GM18507 (cell line): Measurements from ENCODE around the gene CRAMP1.

Experiments used
- DNase-seq: peaks from one replicate; pipeline ENCODE4 v3.0.0; 2011; ENCODE audit warnings: low read depth; ENCODE audit not compliant: insufficient read length; ENCODE audit errors: extremely low spot score
- FAIRE-seq: peaks from 2 replicates; lab custom pipeline; 2011; peaks lifted over from hg19 to GRCh38; lab: Jason Lieb, UNC

The CRAMP1 gene, protein sequence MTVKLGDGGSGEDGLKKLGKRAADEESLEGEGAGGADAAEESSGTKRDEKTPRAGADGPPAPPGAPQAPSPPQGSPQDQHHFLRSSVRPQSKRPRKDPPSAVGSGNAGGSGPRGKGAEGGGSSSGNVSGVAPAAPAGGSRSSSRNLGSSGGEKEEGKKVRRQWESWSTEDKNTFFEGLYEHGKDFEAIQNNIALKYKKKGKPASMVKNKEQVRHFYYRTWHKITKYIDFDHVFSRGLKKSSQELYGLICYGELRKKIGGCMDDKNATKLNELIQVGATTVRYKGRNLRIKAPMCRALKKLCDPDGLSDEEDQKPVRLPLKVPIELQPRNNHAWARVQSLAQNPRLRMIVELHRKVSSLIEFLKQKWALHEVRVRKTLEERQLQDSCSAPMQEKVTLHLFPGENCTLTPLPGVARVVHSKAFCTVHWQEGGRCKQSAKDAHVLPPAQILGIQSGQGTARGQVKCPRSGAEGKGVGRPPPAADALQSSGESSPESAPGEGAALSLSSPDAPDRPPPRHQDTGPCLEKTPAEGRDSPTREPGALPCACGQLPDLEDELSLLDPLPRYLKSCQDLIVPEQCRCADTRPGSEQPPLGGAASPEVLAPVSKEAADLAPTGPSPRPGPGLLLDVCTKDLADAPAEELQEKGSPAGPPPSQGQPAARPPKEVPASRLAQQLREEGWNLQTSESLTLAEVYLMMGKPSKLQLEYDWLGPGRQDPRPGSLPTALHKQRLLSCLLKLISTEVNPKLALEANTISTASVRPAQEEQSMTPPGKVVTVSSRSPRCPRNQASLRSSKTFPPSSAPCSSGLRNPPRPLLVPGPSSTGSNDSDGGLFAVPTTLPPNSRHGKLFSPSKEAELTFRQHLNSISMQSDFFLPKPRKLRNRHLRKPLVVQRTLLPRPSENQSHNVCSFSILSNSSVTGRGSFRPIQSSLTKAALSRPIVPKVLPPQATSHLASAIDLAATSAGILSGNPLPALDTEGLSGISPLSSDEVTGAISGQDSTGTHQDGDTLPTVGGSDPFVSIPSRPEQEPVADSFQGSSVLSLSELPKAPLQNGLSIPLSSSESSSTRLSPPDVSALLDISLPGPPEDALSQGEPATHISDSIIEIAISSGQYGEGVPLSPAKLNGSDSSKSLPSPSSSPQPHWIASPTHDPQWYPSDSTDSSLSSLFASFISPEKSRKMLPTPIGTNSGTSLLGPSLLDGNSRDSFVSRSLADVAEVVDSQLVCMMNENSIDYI (N-terminal part only)

DNA sequence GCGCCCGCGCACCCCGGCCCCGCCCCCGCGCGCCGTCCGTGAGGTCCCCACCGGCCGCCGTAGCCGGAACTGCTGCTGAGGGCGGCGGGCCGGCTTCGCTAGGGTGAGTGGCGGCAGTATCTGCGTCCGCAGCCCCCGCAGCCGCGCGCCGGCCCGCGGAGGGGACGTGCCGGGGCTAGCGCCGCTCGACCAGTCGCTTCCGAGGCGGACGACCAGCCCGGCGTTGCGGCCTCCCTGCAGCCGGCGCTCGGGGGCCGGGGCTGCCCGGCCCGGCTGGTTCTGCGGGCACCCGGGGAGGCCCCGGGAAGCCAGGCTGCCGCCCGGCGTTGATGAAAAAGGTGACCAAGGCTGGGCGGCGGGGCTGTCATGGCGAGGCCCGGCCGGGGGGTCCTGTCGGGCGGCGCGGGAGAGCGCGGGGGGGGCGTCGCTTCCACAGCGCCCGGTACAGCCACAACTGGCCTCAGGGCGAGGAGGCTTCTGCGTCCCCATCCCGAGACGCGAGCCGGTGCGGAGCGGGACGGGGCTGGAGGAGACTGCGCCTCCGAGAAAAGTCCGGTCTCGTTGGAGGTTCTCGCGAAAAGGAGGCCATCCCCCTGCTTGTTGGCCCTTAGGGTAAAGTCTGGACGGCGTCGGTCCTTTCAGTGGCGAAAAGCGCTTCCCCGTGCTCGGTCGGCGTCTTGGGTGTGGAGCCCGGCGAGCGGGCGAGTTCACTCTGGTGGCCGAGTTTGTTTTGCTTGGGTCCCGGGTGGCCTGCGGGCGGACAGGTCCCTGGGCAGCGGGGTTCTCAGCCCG is at the start of gene CRAMP1:
CRAMP1 (plus strand) TSS at position 41 of the 792 bp plus-strand sequence. CDS start 2,280 bp downstream, outside the sequence.
- DNase-seq (no peak), FAIRE-seq (no peak)

DNA sequence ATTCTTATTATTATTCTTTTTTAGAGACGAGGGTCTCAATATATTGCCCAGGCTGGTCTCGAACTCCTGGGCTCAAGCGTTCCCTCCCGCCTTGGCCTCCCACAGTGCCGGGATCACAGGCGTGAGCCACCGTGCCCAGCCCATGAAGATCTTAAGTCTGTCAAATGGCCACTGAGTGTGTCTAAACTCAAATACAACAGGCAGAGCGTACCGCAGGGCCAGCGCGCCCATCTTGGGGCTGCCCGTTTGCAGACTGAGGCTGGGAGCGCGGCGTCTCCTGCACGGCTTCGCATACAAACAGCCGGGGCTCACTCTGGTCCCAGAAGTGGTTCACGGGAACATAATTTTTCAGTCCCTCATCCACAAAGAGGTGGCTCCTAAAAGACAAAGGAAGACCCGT is 48.4 kb upstream of the CRAMP1 start:
- no peak for DNase-seq
- no peak for FAIRE-seq

DNA sequence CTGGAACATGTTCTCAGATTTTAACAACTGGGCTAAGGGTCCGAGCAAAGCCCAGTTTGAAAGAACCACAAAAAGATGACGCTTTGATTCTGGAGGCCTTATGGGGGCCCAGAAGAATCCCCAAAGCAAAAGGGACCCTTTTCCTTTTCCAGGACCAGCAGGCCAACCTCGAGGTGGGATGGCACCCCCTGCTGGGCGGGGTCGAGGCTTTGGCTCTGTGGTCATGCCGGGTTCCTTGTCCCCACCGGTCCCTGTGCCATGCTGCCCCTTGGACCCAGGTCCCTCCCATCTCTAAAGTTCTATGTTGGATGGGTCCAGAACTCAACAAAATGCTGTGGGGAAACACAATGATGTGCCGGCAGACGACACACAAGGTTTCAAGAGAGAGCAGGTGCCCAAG is 47.8 kb upstream of the CRAMP1 start:
- no peak for DNase-seq
- FAIRE-seq, result no peak

DNA sequence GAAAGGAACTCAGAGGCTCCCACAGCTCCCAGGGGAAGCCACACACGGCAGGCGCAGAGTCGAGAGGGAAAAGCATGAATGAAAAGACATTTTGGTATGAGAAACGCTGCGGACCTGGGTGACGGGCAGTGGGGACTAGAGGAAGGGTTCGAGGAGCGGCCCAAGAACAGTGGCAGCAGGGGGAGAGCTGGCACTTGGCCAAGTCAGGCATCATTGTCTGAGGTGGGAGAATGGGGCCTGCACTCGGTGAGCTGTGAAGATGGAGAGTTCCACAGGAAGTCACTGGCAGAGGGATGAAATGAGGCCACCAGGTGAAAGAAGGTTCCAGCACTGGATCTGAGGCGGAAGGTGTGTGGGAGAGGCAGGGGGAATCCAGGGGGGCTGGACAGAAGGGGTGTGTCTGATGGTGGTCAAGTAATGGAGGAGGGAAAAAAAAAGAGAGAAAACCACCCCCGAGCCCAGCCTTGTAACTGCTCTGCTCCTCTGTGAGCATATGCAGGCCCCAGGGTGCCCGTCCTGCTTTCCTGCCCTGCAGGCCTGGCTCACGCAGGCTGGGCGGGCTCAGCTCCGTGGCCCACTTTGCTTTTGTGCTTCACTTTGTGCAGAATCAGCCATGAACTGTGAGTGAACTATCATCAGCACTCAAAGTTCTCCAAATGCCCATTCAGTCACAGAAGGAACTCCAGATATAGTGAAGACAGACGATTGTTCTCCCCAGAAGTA is 46.9 kb upstream of the CRAMP1 start:
- no peak for FAIRE-seq

DNA sequence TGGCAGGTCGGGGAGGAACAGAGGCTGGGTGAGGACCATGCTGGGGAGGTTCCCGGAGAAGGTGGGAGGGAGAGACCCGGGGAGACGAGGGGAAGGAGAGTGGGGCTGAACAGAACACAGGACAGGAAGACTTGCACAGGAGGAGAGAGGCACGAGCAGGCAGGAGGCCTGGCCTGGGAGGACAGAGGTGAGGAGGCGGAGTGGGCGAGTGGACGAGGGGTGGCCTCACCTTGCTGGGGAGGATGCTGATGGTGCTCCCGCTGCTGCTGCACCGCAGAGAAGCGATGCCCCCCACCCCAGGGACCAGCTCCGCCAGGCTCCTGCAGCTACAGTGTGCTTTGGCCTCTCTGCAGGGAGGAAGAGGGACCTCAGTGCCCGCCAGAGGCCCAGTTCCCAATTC is 44.2 kb upstream of the CRAMP1 start:
- FAIRE-seq (no peak), DNase-seq (no peak)

More for the DNA sequence above, 46.9 kb upstream of the CRAMP1 start:
- no peak for DNase-seq

DNA sequence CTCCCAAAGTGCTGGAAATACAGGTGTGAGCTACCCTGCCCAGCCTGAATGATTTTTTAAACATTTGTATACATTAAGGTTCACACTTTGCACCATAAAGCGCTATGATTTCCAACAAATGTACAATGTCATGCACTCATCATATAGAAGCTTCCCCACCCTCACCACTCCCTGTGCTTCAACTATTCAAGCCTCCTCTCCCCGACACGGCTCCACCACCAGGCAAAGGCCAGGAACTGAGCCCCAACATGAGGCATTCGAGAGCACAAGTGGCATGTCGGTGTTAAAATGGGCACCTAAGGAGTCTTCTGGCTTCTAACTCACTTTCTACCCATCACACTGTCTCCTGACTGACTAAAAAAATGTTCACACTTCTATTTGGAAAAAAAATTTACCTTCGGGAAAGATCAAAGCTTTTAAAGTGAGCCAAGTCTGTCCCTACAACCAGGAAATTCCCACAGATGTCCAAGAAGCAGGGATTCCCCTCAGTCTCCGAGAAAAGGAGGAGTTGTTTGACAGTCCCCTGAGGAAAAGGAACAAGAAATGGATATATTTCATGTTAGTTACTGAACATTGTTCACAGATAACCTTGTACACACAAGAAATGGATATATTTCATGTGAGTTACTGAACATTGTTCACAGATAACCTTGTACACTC is 41.0 kb upstream of the CRAMP1 start:
- FAIRE-seq, result no peak
- DNase-seq, result no peak

DNA sequence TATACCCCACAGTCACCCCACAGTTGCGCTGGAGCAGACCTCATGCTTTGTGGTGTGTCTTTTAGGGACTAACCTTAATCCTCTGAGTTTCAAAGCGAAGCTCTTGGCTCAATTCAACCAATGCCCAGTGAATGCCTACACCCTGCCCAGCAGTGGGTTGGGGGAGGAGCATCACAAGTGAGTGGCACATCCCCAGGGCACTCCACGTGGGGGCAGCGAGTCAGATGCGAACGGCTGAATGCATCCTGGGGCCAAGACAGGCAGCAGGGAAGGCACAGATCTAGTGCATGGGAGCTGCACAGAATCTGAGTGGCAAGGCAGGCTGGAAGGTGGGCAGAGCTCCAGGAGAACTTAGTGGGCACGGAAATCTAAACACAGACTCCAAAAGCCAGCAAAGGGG is 39.5 kb upstream of the CRAMP1 start:
- DNase-seq, result no peak
- FAIRE-seq, result no peak

DNA sequence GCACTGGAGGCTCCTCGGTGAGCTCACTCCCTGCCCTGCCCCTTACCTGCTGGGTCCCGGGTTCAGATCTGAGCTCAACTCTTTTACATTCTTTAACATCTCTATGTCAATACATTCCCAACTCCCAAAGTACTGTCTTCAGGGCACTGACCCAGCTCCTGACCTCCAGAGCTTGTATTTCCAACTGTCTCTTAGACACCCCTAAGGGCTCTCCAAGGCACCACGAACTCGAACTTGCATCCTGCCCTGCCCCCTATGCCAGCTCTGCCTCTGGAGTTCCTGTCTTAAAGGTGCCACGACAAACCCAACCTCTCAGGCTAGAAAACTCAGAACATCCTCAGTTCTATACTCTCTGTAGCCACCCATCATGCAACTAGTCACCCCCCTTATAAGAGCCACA is 38.9 kb upstream of the CRAMP1 start:
- FAIRE-seq, result no peak

DNA sequence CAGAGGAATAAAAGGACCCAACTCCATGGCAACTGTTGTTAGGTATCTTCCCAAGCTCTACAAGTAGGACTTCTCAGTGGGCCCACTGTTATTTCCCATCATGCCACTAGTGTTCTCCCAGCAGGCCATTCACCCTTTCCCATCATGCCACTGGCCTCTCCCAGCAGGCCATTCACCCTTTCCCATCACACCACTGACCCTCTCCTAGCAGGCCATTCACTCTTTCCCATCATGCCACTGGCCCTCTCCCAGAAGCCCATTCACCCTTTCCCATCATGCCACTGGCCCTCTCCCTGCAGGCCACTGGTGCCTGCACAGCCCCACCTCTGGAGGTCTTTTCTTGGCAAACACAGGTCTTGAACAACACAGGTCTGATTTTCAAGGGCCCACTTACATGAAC is 36.6 kb upstream of the CRAMP1 start:
- FAIRE-seq (no peak), DNase-seq (no peak)

More for the DNA sequence above, 38.9 kb upstream of the CRAMP1 start:
- DNase-seq, result no peak

DNA sequence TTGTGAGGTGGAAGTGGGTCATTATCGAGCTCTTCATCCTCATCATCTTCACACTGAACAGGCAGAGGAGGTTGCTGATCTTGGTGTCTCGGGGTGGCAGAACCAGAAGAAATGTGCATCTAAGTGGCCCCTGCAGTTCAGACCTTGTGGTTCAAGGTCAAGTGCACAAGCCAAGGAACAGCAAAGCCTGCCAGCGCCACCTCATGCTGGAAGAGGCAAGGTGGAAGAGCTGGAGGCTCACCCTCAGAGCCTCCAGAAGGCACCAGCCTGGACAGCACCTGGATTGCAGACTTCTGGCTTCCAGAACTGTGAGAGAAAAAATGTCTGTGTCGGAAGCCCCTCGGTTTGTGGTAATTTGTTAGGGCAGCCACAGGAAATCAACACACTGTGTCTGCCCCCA is 32.9 kb upstream of the CRAMP1 start:
- no peak for FAIRE-seq
- DNase-seq, result no peak

DNA sequence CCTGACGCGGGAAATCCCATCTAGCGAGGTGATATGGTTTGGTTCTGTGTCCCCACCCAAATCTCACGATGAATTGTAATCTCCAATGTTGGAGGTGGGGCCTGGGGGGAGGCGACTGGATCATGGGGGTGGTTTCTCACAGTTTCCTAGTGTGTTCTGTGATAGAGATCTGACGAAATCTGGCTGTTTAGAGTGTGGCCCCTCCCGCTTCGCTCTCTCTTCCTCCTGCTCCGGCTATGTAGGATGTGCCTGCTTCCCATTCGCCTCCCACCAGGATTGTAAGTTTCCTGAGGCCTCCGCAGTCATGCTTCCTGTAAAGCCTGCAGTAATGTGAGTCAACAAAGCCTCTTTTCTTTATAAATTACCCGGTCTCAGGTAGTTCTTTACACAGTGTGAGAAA is 31.9 kb upstream of the CRAMP1 start:
- no peak for DNase-seq
- no peak for FAIRE-seq

DNA sequence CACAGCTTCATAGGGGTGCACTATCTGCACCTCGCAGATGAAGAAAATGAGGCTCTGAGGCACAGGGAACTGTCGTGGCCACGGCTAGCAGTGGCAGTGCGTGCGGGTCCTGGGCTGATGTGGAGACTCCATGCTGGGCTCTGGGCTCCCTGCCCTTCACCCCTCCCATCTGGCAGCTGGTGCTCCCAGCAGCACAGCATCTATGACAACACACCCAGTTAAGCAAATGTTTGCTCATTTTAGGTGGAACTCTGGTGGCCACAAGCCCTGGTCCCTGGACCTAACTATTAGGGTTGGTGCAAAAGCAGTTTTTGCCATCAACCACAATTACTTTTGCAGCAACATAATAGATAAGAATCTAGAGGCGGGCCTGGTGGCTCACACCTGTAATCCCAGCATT is 31.2 kb upstream of the CRAMP1 start:
- DNase-seq (no peak), FAIRE-seq (no peak)

DNA sequence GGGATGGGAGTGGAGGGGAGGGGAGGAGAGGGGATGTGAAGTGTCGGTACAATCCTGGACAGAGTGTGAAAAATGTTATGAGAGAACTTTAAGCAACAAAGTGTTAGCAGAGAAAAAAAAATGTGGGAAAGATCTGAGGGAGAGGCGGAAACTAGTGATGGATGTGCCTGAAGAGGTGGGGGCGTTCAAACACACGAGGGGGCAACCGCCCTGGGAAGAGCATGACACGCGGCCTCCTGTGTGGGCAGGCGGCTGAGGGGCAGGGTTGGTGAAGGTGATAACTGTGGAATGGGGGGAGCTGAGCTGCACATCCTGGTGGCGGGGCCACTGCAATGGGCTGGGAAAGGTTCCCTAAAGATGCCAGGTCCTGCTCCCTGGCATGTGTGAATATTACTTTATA is 30.4 kb upstream of the CRAMP1 start:
- no peak for FAIRE-seq
- DNase-seq, result no peak

DNA sequence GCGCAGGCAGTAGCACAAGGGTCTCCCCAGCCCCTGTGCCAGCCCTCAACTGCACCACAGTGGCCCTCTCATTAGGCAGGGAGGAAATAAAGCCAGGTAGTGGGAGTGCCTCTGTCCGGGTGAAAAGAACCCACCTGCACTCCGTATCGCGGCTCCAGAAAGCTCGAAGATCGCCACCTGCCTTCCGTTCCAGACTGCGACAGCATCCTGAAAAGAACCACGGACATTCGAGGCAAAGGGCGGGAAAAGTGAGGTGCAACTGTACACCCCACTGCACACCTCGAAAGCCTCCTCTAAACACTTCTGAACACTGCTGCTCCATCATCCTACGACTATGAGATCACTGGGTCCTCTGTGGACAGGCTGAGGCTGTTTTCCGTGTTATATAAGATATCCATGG is 29.0 kb upstream of the CRAMP1 start:
- FAIRE-seq (no peak), DNase-seq (no peak)

DNA sequence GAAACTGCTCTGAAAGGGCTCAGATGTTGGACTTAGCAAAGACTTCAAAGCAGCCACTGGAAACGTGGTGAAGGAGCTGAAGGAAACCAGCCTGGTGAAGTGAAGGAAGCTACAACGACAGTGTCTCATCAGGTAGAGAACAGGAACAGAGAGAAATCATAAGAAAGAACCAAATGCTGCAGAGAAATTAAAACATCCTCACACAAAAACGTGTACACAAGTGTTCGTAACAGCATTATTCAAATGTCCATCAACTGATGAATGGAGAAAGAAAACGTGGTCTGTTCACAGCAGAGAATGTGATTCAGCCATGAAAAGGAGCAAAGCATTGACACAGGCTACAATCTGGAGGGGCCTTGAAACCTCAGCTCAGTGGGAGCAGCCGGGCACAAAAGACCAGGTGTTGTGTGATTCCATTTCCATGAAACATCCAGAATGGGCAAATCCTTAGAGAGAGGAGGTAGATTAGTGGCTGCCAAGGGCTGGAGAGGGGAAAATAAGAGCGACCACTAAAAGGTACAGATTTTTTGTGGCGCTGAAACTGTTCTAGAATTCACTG is 27.2 kb upstream of the CRAMP1 start:
- FAIRE-seq (no peak), DNase-seq (no peak)

DNA sequence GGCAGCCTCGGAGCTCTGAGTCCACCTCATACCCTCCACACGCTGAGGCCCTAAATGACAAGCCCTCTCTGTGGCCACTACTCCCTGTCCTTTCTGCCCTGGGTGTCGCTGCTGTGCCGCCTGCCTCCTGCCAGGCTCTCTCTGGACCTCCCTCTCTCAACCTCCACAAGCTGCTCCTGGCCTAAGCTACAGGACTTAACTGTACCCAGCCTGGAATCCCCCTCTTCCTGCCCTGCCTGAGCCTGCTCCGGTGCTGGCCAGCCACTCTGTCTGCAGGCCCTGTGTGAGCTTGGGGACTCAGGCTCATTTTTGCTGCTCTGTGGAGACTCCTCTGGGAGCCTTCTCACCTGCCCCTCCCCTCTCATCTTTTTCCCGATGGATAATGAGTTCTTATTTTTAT is 21.8 kb upstream of the CRAMP1 start:
- no peak for FAIRE-seq
- DNase-seq, result no peak

DNA sequence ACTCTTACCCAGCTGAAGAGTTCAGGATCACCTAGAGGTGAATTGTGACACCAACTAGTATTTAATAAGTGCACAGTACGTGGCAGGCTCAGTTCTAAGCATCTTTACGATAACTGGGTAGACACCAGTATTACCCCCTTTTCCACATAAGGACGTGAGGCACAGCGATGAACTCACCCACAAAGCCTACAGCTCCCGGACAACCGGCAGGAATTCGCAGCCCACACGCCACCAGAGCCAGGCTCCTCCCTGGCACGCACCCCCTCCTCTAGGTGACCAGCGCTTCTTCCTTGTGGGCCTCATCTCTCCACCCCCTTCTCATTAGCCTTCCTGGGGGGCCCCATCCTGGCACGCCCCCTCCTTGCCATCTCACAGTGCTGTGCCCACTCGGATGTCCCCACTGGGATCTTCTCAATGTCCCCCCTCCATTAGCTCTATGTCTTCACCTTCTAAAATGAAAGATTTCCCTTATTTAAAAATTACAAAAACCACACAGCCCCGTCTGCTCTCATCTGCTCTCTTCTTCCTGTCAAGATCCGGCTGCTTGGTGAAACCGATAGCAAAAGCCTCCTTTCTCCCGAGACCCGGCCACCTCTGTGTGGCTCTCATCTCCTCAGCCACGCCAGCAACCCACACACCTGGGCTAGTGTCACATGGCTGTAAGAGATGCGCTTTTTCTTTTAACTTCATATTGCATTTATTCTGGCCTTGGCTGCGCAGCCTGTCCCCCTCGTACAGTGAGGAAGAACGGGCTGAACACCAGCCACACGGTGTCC is 21.0 kb upstream of the CRAMP1 start:
- FAIRE-seq (no peak), DNase-seq (no peak)
